IPS-18c (cell line): ENCODE data around the gene HIRA.

ENCODE experiments used
- H3K4me3 ChIP-seq: 2 replicates; pipeline ENCODE4 v1.7.0; 2013; ENCODE audit warnings: low read depth, mild to moderate bottlenecking, low read length, moderate library complexity; ENCODE audit not compliant: insufficient read depth
- H3K9me3 ChIP-seq: one replicate; pipeline ENCODE4 v1.6.1; 2013; ENCODE audit warnings: mild to moderate bottlenecking, low read length, moderate library complexity; ENCODE audit not compliant: control insufficient read depth, insufficient read depth

The HIRA gene

GRCh38 chr22:19292458-19293230 is 138.9 kb downstream of the HIRA start:
- H3K9me3 ChIP-seq: no peaks in the 10 kb centered on the region
- H3K4me3 ChIP-seq: peak overlapping the region; percentile 82

GRCh38 chr22:19291580-19292457 is 139.7 kb downstream of the HIRA start, which contains the start of gene CLTCL1:
Gene CLTCL1 (minus strand): TSS chr22:19291719. CDS start chr22:19291641, 78 bp downstream.
- Histone ChIP-seq H3K4me3 (peak within 1 kb of the TSS; percentile 92), H3K9me3 (no peaks in the 10 kb centered on the region)

- Histone ChIP-seq H3K4me3 (peak overlapping the region; percentile 92), H3K9me3 (no peaks in the 10 kb centered on the region)
Observed at GRCh38 chr22:19291218-19291579, 140.3 kb downstream of the HIRA start.

GRCh38 chr22:19290400-19291217 is 140.9 kb downstream of the HIRA start:
- Histone ChIP-seq H3K4me3 (peak overlapping the region; percentile 92), H3K9me3 (no peaks in the 10 kb centered on the region)

- Histone ChIP-seq H3K9me3 (no peaks in the 10 kb centered on the region), H3K4me3 (no peak overlapping the region)
Observed at GRCh38 chr22:19289475-19290161, 141.9 kb downstream of the HIRA start.

- Histone ChIP-seq H3K4me3 (no peak overlapping the region), H3K9me3 (no peaks in the 10 kb centered on the region)
Observed at GRCh38 chr22:19287889-19288288, 143.6 kb downstream of the HIRA start.

GRCh38 chr22:19287076-19287707 is 144.3 kb downstream of the HIRA start:
- Histone ChIP-seq H3K9me3 (no peaks in the 10 kb centered on the region), H3K4me3 (no peak overlapping the region)

- H3K9me3 ChIP-seq: no peaks in the 10 kb centered on the region
- no peak overlapping the region for H3K4me3 ChIP-seq
Observed at GRCh38 chr22:19285831-19286230, 145.7 kb downstream of the HIRA start.
